Mesenchymal stem cell (in vitro differentiated cells and primary cell): ENCODE results near the gene CPNE8.

Experiments
- DNase-seq: peaks from one replicate; pipeline ENCODE4 v3.0.0-alpha.2; 2013
- H2AFZ ChIP-seq: one replicate; pipeline ENCODE4 v1.6.1; 2013; ENCODE audit warnings: low read depth, mild to moderate bottlenecking, control low read depth, inconsistent platforms, low read length, moderate library complexity
- H2AK5ac ChIP-seq: 2 replicates; pipeline ENCODE4 v1.6.1; 2013; ENCODE audit warnings: low read length, moderate library complexity, mild to moderate bottlenecking, inconsistent platforms; ENCODE audit not compliant: severe bottlenecking
- H2BK120ac ChIP-seq: one replicate; pipeline ENCODE4 v1.6.1; 2013; ENCODE audit warnings: low read depth, mild to moderate bottlenecking, inconsistent platforms, low read length, moderate library complexity
- H2BK12ac ChIP-seq, 2 experiments: one replicate each; pipeline ENCODE4 v1.6.1; 2013; ENCODE audit warnings: inconsistent platforms in 2 of 2, low read length in 2 of 2, mild to moderate bottlenecking in 2 of 2, moderate library complexity in 2 of 2, control low read depth in 1 of 2
- H2BK15ac ChIP-seq: one replicate; pipeline ENCODE4 v1.6.1; 2013; ENCODE audit warnings: mild to moderate bottlenecking, low read depth, inconsistent platforms; ENCODE audit not compliant: poor library complexity, severe bottlenecking
- H2BK5ac ChIP-seq: 2 replicates; pipeline ENCODE4 v1.6.1; 2013; ENCODE audit warnings: low read depth, mild to moderate bottlenecking, low read length, control low read depth, inconsistent platforms; ENCODE audit not compliant: poor library complexity, severe bottlenecking
- H3K14ac ChIP-seq, 2 experiments: one replicate each; pipeline ENCODE4 v1.6.1; 2013; ENCODE audit warnings: inconsistent platforms in 2 of 2, low read length in 2 of 2, control low read depth in 1 of 2, mild to moderate bottlenecking in 1 of 2, moderate library complexity in 1 of 2
- H3K18ac ChIP-seq, 2 experiments: one replicate each; pipeline ENCODE4 v1.6.1; 2013; ENCODE audit warnings: inconsistent platforms in 2 of 2, low read length in 2 of 2, control low read depth in 1 of 2, low read depth in 1 of 2, mild to moderate bottlenecking in 1 of 2
- H3K23ac ChIP-seq, 2 experiments: one replicate each; pipeline ENCODE4 v1.6.1; 2013; ENCODE audit warnings: inconsistent platforms in 2 of 2, low read length in 2 of 2, mild to moderate bottlenecking in 2 of 2, moderate library complexity in 2 of 2, control low read depth in 1 of 2
- H3K27ac ChIP-seq: 2 replicates; pipeline ENCODE4 v1.5.1; 2013; ENCODE audit warnings: mild to moderate bottlenecking, moderate library complexity, low read length, control low read depth, inconsistent platforms; ENCODE audit not compliant: poor library complexity, severe bottlenecking
- H3K27me3 ChIP-seq, 2 experiments: 2 replicates each; pipeline versions ENCODE4 v1.6.1 to v1.7.0; 2013; ENCODE audit warnings: low read length in 2 of 2, mild to moderate bottlenecking in 2 of 2, moderate library complexity in 2 of 2, control low read depth in 1 of 2, inconsistent platforms in 1 of 2; ENCODE audit not compliant: control insufficient read depth in 1 of 2, insufficient read depth in 1 of 2
- H3K36me3 ChIP-seq, 2 experiments: 2 replicates each; pipeline versions ENCODE4 v1.6.1 to v1.7.0; 2013; ENCODE audit warnings: low read length in 2 of 2, control low read depth in 1 of 2, inconsistent platforms in 1 of 2, low read depth in 1 of 2, mild to moderate bottlenecking in 1 of 2; ENCODE audit not compliant: insufficient read depth in 2 of 2, control insufficient read depth in 1 of 2
- H3K4ac ChIP-seq, 2 experiments: one replicate each; pipeline ENCODE4 v1.6.1; 2013; ENCODE audit warnings: inconsistent platforms in 2 of 2, low read length in 2 of 2, mild to moderate bottlenecking in 2 of 2, moderate library complexity in 2 of 2, control low read depth in 1 of 2, low read depth in 1 of 2
- H3K4me1 ChIP-seq: 2 replicates; pipeline ENCODE4 v1.6.1; 2013; ENCODE audit warnings: low read depth, low read length, control low read depth; ENCODE audit not compliant: control insufficient read depth, insufficient read depth
- H3K4me2 ChIP-seq: 2 replicates; pipeline ENCODE4 v1.6.1; 2013; ENCODE audit warnings: low read length, mild to moderate bottlenecking, inconsistent platforms; ENCODE audit not compliant: poor library complexity, severe bottlenecking
- H3K4me3 ChIP-seq, 2 experiments: 2 replicates each; pipeline versions ENCODE4 v1.5.1 to v1.7.0; 2013; ENCODE audit warnings: low read length in 2 of 2, mild to moderate bottlenecking in 2 of 2, control low read depth in 1 of 2, low read depth in 1 of 2; ENCODE audit not compliant: insufficient read depth in 1 of 2
- H3K79me1 ChIP-seq: replicated peaks from 2 replicates; pipeline ENCODE4 v1.6.1; 2013; ENCODE audit warnings: mild to moderate bottlenecking, control low read depth, low read length, inconsistent platforms; ENCODE audit not compliant: poor library complexity, severe bottlenecking
- H3K9ac ChIP-seq: 2 replicates; pipeline ENCODE4 v1.7.0; 2013; ENCODE audit warnings: mild to moderate bottlenecking, low read length, moderate library complexity
- H3K9me3 ChIP-seq: 2 replicates; pipeline ENCODE4 v1.7.0; 2013; ENCODE audit warnings: mild to moderate bottlenecking, low read length; ENCODE audit not compliant: control insufficient read depth
- H4K8ac ChIP-seq: one replicate; pipeline ENCODE4 v1.6.1; 2013; ENCODE audit warnings: inconsistent platforms, mild to moderate bottlenecking, low read length, moderate library complexity
- H4K91ac ChIP-seq: one replicate; pipeline ENCODE4 v1.6.1; 2013; ENCODE audit warnings: mild to moderate bottlenecking, low read length, inconsistent platforms
- WGBS: methylation state at CpG from one replicate; pipeline ENCODE4 v1.1.7; 2013; ENCODE audit warnings: mixed read lengths; 5-methylcytosine and 5-hydroxymethylcytosine counted together

CPNE8 gene

GRCh38 chr12:38850461-38850860 is 54.9 kb downstream of the CPNE8 start:
- H3K27ac ChIP-seq, result no peak overlapping the region
- H3K4ac ChIP-seq, result no peak overlapping the region
- H3K4me1 ChIP-seq, result no peaks in the 10 kb centered on the region
- no peak overlapping the region for H2BK12ac ChIP-seq
- H3K18ac ChIP-seq, result no peak overlapping the region
- DNase-seq, result peak; percentile 54
- no peak overlapping the region for H2BK120ac ChIP-seq
- no peaks in the 10 kb centered on the region for H3K9me3 ChIP-seq
- H4K91ac ChIP-seq, result no peak overlapping the region
- H4K8ac ChIP-seq, result no peak overlapping the region
- H3K23ac ChIP-seq, result no peak overlapping the region
- H3K27me3 ChIP-seq, result no peaks in the 10 kb centered on the region
- H3K9ac ChIP-seq, result peak overlapping the region; percentile 23
- no peak overlapping the region for H2BK5ac ChIP-seq
- H3K4me2 ChIP-seq, result no peak overlapping the region
- H2AFZ ChIP-seq, result no peak overlapping the region
- no peak overlapping the region for H3K4me3 ChIP-seq
- no peak overlapping the region for H3K14ac ChIP-seq
- H2AK5ac ChIP-seq, result no peak overlapping the region
- H3K79me1 ChIP-seq, result peaks cover 10% of the 10 kb centered on the region
- H2BK15ac ChIP-seq, result no peak overlapping the region
- 87% methylated on average over 1 of the region's 1 CpG for WGBS
- H3K36me3 ChIP-seq, result no peaks in the 10 kb centered on the region

- H4K91ac ChIP-seq, result no peak overlapping the region
- no peak overlapping the region for H3K27ac ChIP-seq
- no peak overlapping the region for H3K23ac ChIP-seq
- peak; percentile 30 for DNase-seq
- H3K27me3 ChIP-seq, result no peaks in the 10 kb centered on the region
- no peaks in the 10 kb centered on the region for H3K4me1 ChIP-seq
- WGBS, result 67% methylated on average over 1 of the region's 2 CpGs
- H2BK15ac ChIP-seq, result no peak overlapping the region
- H3K4me2 ChIP-seq, result no peak overlapping the region
- H3K9me3 ChIP-seq, result no peaks in the 10 kb centered on the region
- H3K14ac ChIP-seq, result no peak overlapping the region
- H3K9ac ChIP-seq, result no peak overlapping the region
- peaks cover 9% of the 10 kb centered on the region for H3K79me1 ChIP-seq
- no peak overlapping the region for H2BK5ac ChIP-seq
- H3K4me3 ChIP-seq, result no peak overlapping the region
- H2BK120ac ChIP-seq, result no peak overlapping the region
- no peak overlapping the region for H2AK5ac ChIP-seq
- no peaks in the 10 kb centered on the region for H3K36me3 ChIP-seq
- H3K4ac ChIP-seq, result no peak overlapping the region
- no peak overlapping the region for H4K8ac ChIP-seq
- no peak overlapping the region for H2BK12ac ChIP-seq
- no peak overlapping the region for H3K18ac ChIP-seq
- no peak overlapping the region for H2AFZ ChIP-seq
Measured at GRCh38 chr12:38847247-38847646, 58.1 kb downstream of the CPNE8 start.

- WGBS, result no CpG with 5 or more reads among the region's 4 CpGs
- H4K91ac ChIP-seq, result no peak overlapping the region
- no peak overlapping the region for H3K18ac ChIP-seq
- no peak overlapping the region for H3K4ac ChIP-seq
- H2BK12ac ChIP-seq, result no peak overlapping the region
- H3K14ac ChIP-seq, result no peak overlapping the region
- no peak overlapping the region for H3K9ac ChIP-seq
- H3K9me3 ChIP-seq, result no peaks in the 10 kb centered on the region
- no peaks in the 10 kb centered on the region for H3K4me1 ChIP-seq
- peaks cover 1% of the 10 kb centered on the region for H3K79me1 ChIP-seq
- H3K27me3 ChIP-seq, result no peaks in the 10 kb centered on the region
- no peak overlapping the region for H2BK120ac ChIP-seq
- no peak overlapping the region for H2AFZ ChIP-seq
- no peak overlapping the region for H3K4me3 ChIP-seq
- no peak overlapping the region for H3K27ac ChIP-seq
- no peak overlapping the region for H3K4me2 ChIP-seq
- no peak overlapping the region for H2BK5ac ChIP-seq
- no peak overlapping the region for H4K8ac ChIP-seq
- no peak for DNase-seq
- no peak overlapping the region for H3K23ac ChIP-seq
- H3K36me3 ChIP-seq, result no peaks in the 10 kb centered on the region
- no peak overlapping the region for H2AK5ac ChIP-seq
- H2BK15ac ChIP-seq, result no peak overlapping the region
Measured at GRCh38 chr12:38844267-38844666, 61.1 kb downstream of the CPNE8 start.

- Histone ChIP-seq H2BK12ac (no peak overlapping the region), H2AFZ (no peak overlapping the region), H3K79me1 (peaks cover 4% of the 10 kb centered on the region), H3K4me1 (no peaks in the 10 kb centered on the region), H3K27ac (no peak overlapping the region), H2BK15ac (no peak overlapping the region), H4K91ac (no peak overlapping the region), H3K36me3 (no peaks in the 10 kb centered on the region), H3K4me2 (no peak overlapping the region), H3K4ac (no peak overlapping the region), H3K27me3 (no peaks in the 10 kb centered on the region), H3K18ac (no peak overlapping the region), H3K14ac (no peak overlapping the region), H3K4me3 (no peak overlapping the region), H4K8ac (no peak overlapping the region), H3K9me3 (no peaks in the 10 kb centered on the region), H3K9ac (no peak overlapping the region), H2AK5ac (no peak overlapping the region), H2BK120ac (no peak overlapping the region), H2BK5ac (no peak overlapping the region), H3K23ac (no peak overlapping the region)
- no peak for DNase-seq
- WGBS, result 89% methylated on average over 2 of the region's 2 CpGs
Measured at GRCh38 chr12:38838056-38838850, 67.1 kb downstream of the CPNE8 start.
